Naive B cell (primary cell): ENCODE data around the gene NOL7. TPM values are rescaled to one million over a fixed set of nuclear protein-coding genes. Genes with fewer than 3 reads are reported as not detected.

ENCODE experiments used
- ATAC-seq, 2 donors: fragments of 150-1000 bp; cut with Tn5 transposase; 2 replicates each; pipeline ENCODE4 v1.10.0; 2021; ENCODE audit warnings: low read depth in 2 of 2, mild to moderate bottlenecking in 2 of 2, moderate library complexity in 2 of 2
- DNase-seq: peaks from one replicate; pipeline ENCODE4 v3.0.0; 2022
- H3K27ac Mint-ChIP-seq, 6 donors: one replicate each; pipeline ENCODE4 v1.8.0; 2020 to 2022; ENCODE audit warnings: mild to moderate bottlenecking in 6 of 6, mixed read lengths in 6 of 6, moderate library complexity in 5 of 6, inconsistent platforms in 2 of 6
- H3K27me3 Mint-ChIP-seq, 3 donors: one replicate each; pipeline ENCODE4 v1.8.0; 2021 to 2022; ENCODE audit warnings: mixed read lengths in 3 of 3, mild to moderate bottlenecking in 1 of 3
- H3K36me3 Mint-ChIP-seq, 2 donors: one replicate each; pipeline ENCODE4 v1.8.0; 2020 to 2022; ENCODE audit warnings: mixed read lengths in 2 of 2, inconsistent platforms in 1 of 2, mild to moderate bottlenecking in 1 of 2
- H3K4me1 Mint-ChIP-seq, 3 donors: one replicate each; pipeline ENCODE4 v1.8.0; 2020 to 2022; ENCODE audit warnings: mixed read lengths in 3 of 3, inconsistent platforms in 1 of 3, mild to moderate bottlenecking in 1 of 3, moderate library complexity in 1 of 3
- H3K4me3 Mint-ChIP-seq, 8 donors: one replicate each; pipeline ENCODE4 v1.8.0; 2020 to 2022; ENCODE audit warnings: mild to moderate bottlenecking in 8 of 8, mixed read lengths in 8 of 8, moderate library complexity in 8 of 8, inconsistent platforms in 2 of 8
- H3K9me3 Mint-ChIP-seq, 7 donors: one replicate each; pipeline ENCODE4 v1.8.0; 2020 to 2022; ENCODE audit warnings: mixed read lengths in 7 of 7, mild to moderate bottlenecking in 5 of 7, inconsistent platforms in 2 of 7, moderate library complexity in 1 of 7
- polyA plus RNA-seq, 6 donors: library from polyadenylated mRNA; unstranded; fragments of 300-500 nt; fragmentation: Illumina TruSeq; gene quantifications; one replicate each; pipeline ENCODE4 v1.2.3, GENCODE V29; 2021; ENCODE audit warnings: low read depth in 6 of 6

Gene NOL7
- polyA plus RNA-seq, 6 donors from 2014 or later: 82.8 to 127 (median 118) TPM

DNA sequence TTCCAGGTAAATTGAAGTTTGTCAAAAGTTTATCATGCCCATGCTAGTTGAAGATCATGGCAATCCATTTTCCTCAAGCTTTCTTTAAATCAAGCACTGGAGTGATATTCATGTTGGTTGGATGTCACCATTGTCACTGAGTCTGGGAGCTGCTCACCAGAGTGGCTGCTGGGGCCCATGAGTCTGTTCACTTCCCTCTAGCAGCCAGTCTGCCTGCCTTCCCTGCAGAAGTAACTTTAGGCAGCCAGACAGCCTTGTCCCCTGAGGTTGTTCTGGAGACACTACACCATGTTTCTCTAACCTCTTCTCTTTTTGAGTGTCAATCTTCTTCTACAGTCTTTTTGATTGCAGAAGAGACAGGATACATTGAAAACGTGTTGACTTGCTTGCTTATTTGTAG is 35.2 kb upstream of the NOL7 start:
- peaks cover 0 to 4% (median 0%) of the 10 kb centered on the region in 7 donors for H3K9me3 Mint-ChIP-seq
- H3K4me3 Mint-ChIP-seq: no peak overlapping the region
- H3K36me3 Mint-ChIP-seq: peaks cover 0 to 4% of the 10 kb centered on the region in 2 donors
- peaks cover 7 to 21% (median 8%) of the 10 kb centered on the region in 3 donors for H3K4me1 Mint-ChIP-seq
- no peak for DNase-seq
- H3K27me3 Mint-ChIP-seq: no peaks in the 10 kb centered on the region
- no peak overlapping the region for H3K27ac Mint-ChIP-seq
- no peak for ATAC-seq

DNA sequence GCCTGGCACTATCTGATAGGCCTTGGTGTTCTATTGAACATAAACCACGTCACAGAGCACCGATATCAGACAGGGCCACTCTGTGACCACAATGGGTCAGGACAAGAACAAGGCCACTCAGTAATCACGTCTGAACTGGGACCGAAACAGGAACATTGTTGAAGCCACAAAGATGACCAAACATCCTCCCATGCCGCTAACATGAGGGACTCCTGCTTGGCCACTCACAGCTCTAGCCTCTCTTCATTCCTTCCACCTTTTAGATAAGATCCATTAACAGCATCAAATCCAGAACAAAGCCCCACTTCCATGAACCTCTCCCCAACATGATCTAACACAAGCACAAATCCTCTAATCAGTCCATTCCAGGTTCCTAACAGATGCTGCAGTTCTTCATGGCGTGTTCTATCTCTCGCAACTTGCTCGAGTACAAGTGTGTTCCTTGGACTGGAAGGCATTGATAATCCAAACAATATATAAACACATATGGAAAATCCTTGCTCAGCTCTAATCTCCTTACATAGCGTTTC is 33.4 kb upstream of the NOL7 start:
- Mint-ChIP-seq H3K4me1 (peaks cover 0 to 5% (median 0%) of the 10 kb centered on the region in 3 donors), H3K4me3 (no peak overlapping the region), H3K9me3 (peaks cover 0 to 4% (median 0%) of the 10 kb centered on the region in 7 donors), H3K36me3 (peaks cover 0 to 4% of the 10 kb centered on the region in 2 donors), H3K27ac (no peak overlapping the region), H3K27me3 (no peaks in the 10 kb centered on the region)
- ATAC-seq (no peak), DNase-seq (no peak)

DNA sequence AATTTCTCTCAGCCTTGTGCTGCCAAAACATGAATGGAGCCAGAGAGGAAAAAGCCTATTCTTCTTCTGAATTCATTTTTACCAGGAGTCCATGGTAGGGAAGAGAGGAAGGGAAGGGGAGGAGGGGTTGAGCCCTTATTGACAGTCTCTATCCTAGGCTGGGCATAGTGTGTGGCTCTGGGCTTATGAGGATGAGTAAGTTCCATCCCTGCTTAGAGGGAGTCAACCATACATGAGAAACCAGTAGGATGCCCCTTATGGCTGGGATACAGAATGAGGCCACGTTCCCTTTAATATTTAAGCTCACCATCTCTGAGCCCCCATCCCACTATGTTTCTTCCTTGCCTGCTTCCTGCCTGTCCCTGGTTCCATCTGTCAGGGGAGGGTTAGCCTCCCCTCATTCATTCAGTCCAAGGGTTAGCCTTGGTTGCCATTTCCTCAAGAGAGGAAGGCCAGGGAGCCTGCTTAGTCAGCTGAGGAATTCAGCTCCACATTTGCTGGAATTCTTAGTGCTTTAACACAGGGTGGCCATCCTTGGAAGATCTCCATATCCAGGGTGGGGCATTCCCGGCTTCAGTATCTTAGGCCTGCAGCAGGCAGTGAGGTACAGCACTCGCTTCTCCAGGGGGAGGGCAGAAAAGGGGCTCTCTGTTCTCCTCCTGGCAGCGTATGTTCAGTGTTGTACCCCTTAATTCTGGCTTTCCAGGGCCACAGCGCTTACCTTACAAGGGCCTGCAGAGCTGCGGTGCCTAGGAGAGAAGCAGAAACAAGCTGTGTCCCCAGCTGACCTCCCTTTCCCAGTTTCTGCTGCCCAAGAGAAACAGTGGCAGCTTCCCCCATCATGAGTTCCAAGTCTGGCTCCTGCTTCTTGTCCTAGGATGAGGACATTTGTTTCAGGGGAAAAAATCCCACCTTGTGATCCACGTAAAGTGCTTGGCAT is 28.3 kb upstream of the NOL7 start:
- peaks cover 0 to 14% of the 10 kb centered on the region in 2 donors for H3K36me3 Mint-ChIP-seq
- no peak overlapping the region for H3K4me3 Mint-ChIP-seq
- H3K9me3 Mint-ChIP-seq: no peaks in the 10 kb centered on the region
- peaks cover 0 to 3% (median 1%) of the 10 kb centered on the region in 3 donors for H3K4me1 Mint-ChIP-seq
- no peak for DNase-seq
- H3K27ac Mint-ChIP-seq: peak overlapping the region in 1 of 6 donors; percentile 60
- H3K27me3 Mint-ChIP-seq: no peaks in the 10 kb centered on the region
- no peak for ATAC-seq

DNA sequence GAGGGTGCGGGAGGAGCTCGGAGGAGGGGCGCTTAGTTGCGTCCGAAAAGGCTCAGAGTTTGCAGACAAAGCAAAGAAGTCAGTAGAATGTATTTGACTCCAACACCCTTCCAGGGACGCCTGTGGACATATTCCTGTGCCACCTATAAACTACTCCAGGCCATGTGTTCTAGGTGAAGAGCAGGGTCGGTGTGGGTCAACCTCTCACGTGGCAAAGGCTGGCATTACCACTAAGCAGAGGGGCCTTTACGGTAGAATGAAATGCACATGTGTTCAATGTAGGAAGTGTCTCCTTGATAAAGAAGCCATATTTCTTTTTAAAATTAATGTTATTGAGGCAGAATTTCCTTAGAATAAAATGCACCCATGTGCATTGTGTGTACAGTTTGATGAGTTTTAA is 25.3 kb upstream of the NOL7 start:
- Mint-ChIP-seq H3K4me1 (peaks cover 0 to 1% (median 0%) of the 10 kb centered on the region in 3 donors), H3K36me3 (peaks cover 0 to 16% of the 10 kb centered on the region in 2 donors), H3K9me3 (no peaks in the 10 kb centered on the region), H3K27me3 (no peaks in the 10 kb centered on the region), H3K27ac (no peak overlapping the region), H3K4me3 (no peak overlapping the region)
- no peak for DNase-seq
- no peak for ATAC-seq

DNA sequence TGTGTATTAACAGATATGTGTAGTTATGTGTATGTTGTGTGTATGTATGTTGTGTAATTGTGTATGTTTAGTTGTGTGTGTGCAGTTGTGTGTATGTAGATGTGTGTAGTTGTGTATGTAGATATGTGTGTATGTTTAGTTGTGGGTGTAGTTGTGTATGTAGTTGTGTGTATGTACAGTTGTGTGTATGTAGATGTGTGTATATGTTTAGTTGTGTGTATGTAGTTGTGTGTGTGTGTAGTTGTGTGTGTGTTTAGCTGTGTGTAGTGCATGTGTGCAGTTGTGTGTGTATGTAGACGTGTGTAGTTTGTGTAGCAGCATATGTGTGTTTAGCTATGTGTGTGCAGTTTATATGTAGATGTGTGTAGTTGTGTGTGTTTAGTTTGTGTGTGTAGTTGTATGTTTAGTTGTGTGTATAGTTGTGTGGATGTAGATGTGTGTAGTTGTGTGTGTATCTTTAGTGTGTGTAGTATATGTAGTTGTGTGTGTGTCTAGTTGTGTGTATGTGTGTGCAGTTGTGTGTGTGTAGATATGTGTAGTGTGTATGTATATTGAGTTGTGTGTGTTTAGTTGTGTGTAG is 24.5 kb upstream of the NOL7 start:
- Mint-ChIP-seq H3K27me3 (no peaks in the 10 kb centered on the region), H3K9me3 (no peaks in the 10 kb centered on the region), H3K27ac (no peak overlapping the region), H3K4me1 (peaks cover 0 to 1% (median 0%) of the 10 kb centered on the region in 3 donors), H3K36me3 (peaks cover 0 to 19% of the 10 kb centered on the region in 2 donors), H3K4me3 (no peak overlapping the region)
- ATAC-seq (no peak), DNase-seq (no peak)

DNA sequence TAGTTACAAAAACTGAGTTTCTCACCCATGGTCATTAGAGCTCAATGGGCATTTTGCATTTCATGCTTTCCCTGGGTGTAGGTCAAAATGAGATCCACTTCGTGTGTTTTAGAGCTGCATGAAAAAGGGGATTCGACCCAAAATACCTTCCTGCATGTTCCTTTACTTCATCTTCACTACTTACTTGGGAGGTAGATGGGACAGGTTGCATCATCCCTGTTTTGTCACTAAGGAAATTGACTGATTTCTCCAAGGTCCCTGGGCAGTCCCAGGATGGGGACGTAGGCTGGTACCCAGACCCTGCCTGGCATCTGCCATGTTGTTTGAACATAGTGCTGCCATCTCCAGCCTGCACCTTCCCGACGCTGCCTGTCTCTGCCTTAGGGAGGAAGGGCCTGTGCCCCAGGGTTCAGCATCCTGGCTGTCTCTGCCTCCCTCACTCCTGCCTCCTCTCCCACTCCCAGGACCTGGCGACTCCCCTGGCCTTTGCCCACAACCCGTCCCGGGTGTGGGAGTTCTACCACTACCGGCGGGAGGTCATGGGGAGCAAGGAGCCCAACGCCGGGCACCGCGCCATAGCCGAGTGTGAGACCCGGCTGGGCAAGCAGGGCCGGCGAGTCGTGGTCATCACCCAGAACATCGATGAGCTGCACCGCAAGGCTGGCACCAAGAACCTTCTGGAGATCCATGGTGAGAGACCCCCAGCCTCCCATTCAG is 23.8 kb upstream of the NOL7 start:
- H3K36me3 Mint-ChIP-seq: peaks cover 0 to 19% of the 10 kb centered on the region in 2 donors
- no peak overlapping the region for H3K27ac Mint-ChIP-seq
- no peak for ATAC-seq
- no peak overlapping the region for H3K4me3 Mint-ChIP-seq
- no peak for DNase-seq
- H3K4me1 Mint-ChIP-seq: peaks cover 0 to 1% (median 0%) of the 10 kb centered on the region in 3 donors
- H3K9me3 Mint-ChIP-seq: no peaks in the 10 kb centered on the region
- H3K27me3 Mint-ChIP-seq: no peaks in the 10 kb centered on the region

DNA sequence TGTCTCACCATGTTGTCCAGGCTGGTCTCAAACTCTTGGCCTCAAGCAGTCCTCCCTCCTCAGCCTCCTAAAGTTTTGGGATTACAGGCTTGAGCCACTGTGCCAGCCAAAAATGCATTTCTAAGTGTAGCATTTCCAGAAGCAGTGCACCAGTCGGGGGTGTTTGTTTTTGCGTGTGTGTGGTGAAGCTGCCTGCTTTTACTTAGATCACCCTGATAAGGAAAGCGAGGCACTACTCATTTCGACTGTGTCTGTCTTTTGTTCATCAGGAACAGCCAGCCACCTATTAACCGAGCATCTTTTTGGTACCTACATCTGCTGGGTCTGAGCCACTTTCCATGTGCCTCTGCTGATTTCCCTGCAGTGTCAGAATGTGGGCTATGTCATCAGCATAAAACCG is 22.0 kb upstream of the NOL7 start:
- Mint-ChIP-seq H3K9me3 (no peaks in the 10 kb centered on the region), H3K27me3 (no peaks in the 10 kb centered on the region), H3K27ac (no peak overlapping the region), H3K36me3 (peaks cover 13 to 23% of the 10 kb centered on the region in 2 donors), H3K4me3 (no peak overlapping the region), H3K4me1 (no peaks in the 10 kb centered on the region)
- DNase-seq (no peak), ATAC-seq (no peak)

DNA sequence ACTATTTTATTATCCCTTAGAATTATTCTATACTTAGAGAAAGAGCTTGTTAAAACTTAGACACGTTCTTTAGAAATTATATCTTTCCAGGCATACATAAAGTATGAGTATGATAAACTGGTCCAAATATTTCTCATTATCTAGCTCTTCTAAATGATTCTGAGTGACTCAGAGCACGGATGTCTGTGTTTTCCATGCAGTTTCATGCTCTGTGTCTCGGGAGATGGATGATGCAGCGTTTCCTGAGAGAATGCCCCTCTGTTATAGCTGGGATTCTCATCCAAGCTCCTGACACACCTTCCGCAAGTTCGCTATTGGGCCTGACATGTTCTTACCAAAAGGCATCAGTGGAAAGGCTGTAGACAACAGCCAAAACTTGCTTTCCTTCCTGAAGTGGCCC is 21.4 kb upstream of the NOL7 start:
- no peaks in the 10 kb centered on the region for H3K27me3 Mint-ChIP-seq
- peaks cover 16 to 27% of the 10 kb centered on the region in 2 donors for H3K36me3 Mint-ChIP-seq
- H3K27ac Mint-ChIP-seq: peak overlapping the region in 1 of 6 donors; percentile 6
- no peaks in the 10 kb centered on the region for H3K4me1 Mint-ChIP-seq
- H3K4me3 Mint-ChIP-seq: no peak overlapping the region
- DNase-seq (no peak), ATAC-seq (no peak)
- no peaks in the 10 kb centered on the region for H3K9me3 Mint-ChIP-seq

DNA sequence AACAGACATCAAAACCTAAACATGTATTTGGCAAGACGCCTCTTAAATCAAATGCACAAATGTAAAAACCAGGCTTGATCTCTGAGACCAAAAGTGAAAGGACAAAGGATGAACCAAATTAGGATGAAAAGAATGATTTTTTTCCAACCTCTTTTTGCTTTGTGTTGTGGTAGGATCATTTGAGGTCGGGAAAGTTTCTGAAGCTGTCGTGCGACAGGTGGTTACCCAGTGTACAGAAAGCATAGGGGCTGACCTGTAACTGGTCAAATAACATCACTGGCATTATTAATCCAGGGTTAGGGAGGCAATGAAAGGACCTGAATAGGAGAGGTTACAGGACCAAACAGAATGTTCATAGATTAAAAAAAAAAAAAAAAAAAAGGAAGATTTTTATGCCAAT is 18.1 kb upstream of the NOL7 start:
- H3K4me3 Mint-ChIP-seq: no peak overlapping the region
- H3K9me3 Mint-ChIP-seq: no peaks in the 10 kb centered on the region
- peaks cover 31 to 35% of the 10 kb centered on the region in 2 donors for H3K36me3 Mint-ChIP-seq
- no peak for DNase-seq
- H3K4me1 Mint-ChIP-seq: no peaks in the 10 kb centered on the region
- no peaks in the 10 kb centered on the region for H3K27me3 Mint-ChIP-seq
- no peak for ATAC-seq
- H3K27ac Mint-ChIP-seq: no peak overlapping the region

DNA sequence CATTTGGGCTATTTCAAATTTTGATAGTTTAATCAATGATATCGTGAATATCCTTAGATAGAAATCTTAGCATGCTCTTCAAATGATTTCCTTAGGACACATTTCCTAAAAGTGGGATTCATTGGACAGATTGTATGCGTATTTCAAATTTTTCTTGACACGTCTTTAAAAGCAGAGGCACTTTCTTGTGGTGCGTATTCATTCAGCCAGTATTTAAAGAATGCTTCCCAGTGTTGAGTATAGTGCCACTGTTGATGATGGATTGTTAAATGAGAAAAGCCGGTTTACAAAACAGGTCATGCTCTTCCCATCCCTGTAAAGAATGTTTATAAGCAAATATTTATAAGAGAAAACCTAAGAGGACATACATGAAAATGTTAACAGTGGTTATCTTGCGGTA is 15.1 kb upstream of the NOL7 start:
- Mint-ChIP-seq H3K27ac (no peak overlapping the region), H3K4me1 (no peaks in the 10 kb centered on the region), H3K4me3 (no peak overlapping the region), H3K9me3 (no peaks in the 10 kb centered on the region), H3K36me3 (peaks cover 29 to 31% of the 10 kb centered on the region in 2 donors), H3K27me3 (no peaks in the 10 kb centered on the region)
- DNase-seq (no peak), ATAC-seq (no peak)

DNA sequence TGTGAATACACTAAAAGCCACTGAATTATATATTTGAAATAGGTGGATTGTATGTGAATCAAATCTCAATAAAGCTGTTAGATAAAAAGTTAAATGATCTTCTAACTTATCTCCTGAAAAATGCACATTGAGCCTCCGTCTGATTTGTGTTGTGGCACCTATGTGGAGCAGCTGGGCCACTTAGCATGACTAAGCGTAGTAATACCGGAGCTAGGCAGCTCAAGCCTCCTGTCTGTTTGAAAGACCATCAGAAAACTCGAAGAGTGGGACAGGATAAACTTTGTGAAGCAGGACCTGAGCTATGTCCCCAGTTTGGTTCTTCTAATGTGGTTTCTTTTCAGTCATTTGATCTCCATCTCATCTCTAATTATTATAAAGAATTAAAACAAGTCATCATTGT is 11.0 kb upstream of the NOL7 start:
- Mint-ChIP-seq H3K4me3 (no peak overlapping the region), H3K36me3 (peaks cover 15 to 20% of the 10 kb centered on the region in 2 donors), H3K27me3 (no peaks in the 10 kb centered on the region), H3K27ac (no peak overlapping the region), H3K9me3 (no peaks in the 10 kb centered on the region), H3K4me1 (no peaks in the 10 kb centered on the region)
- ATAC-seq: no peak
- DNase-seq: no peak

DNA sequence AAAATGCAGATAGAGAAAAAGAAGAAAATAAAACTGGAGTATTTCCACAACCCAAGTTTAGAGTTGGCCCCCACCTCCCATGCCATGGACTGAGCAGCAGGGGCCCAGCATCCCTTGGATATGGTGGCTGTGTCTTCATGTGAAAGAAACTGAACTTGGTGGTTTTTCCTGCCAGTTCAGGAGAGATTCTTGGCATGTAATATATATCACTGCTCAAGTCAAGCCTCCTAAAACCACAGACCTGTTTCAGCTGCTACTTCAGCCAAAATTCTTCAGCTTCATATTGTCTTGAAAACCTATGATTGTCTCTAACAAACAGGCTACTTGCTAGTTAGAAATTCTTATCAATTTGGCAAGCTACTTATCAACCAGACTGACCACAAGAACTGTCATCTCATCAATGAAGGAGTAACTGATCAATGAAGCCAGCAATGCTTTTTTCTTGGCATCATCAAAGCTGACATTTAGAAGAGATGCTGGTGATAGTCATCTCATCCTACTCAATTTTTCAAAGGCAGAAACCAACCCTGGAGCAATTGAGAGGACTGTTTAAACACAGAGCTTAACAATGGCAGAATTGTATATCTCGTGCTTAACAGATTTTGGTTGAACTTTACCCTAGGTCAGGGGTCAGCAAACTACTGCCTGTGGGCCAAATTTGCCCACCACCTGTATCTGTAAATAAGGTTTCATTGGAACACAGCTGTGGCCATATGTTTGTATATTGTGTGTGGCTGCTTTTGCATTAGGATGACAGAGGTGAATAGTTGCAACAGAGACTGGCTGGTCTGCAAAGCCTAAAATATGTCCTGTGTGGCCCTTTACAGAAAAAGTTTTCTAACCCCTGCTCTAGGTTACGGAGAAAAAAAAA is 10.4 kb upstream of the NOL7 start:
- Mint-ChIP-seq H3K27me3 (no peaks in the 10 kb centered on the region), H3K4me3 (no peak overlapping the region), H3K36me3 (peaks cover 14 to 15% of the 10 kb centered on the region in 2 donors)

DNA sequence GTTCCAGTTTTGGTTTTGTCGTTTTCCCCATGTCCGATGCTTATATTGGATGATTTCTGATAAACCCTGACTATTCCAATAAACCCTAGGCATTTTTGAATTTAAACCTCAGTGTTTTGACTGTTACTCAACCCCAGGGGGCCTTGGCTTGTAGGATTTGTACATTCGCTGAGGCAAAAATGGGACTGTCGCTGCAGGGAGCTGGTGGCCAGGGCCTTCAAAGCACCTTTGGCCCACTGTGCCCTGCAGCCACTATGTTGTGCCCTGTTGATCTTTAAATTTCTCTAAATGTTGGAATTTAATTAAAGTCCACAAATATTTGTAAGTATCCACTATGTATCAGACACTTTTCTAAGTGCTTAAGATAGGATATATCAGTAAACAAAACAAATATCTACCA is 9.5 kb upstream of the NOL7 start:
- DNase-seq (no peak), ATAC-seq (no peak)
- Mint-ChIP-seq H3K36me3 (peaks cover 11% of the 10 kb centered on the region in 2 donors), H3K27me3 (no peaks in the 10 kb centered on the region), H3K4me3 (no peak overlapping the region), H3K9me3 (no peaks in the 10 kb centered on the region), H3K4me1 (no peaks in the 10 kb centered on the region), H3K27ac (peak overlapping the region in 1 of 6 donors; percentile 9)

More for the DNA sequence above, 10.4 kb upstream of the NOL7 start:
- no peaks in the 10 kb centered on the region for H3K4me1 Mint-ChIP-seq
- no peak overlapping the region for H3K27ac Mint-ChIP-seq
- DNase-seq (no peak), ATAC-seq (no peak)
- H3K9me3 Mint-ChIP-seq: no peaks in the 10 kb centered on the region
